Right lobe of liver (tissue), 4 donors: ENCODE measurements around the gene ADAMTSL2.

Source experiments
- POLR2A ChIP-seq: fragments of 450-650 bp; IDR thresholded peaks from one replicate; pipeline ENCODE4 v1.6.1; 2017; ENCODE audit warnings: antibody characterized with exemption, mild to moderate bottlenecking
- TF ChIP-seq, protein P1 (sequence below), 4 donors: fragments of 200-600 bp in 3 of 4; fragments of 450-650 bp in 1 of 4; IDR thresholded peaks; one replicate each; pipeline versions ENCODE4 v1.5.1 to v1.8.0; 2016 to 2022; ENCODE audit warnings: antibody characterized with exemption in 4 of 4, mild to moderate bottlenecking in 2 of 4
- donor health status: DM: no; HTN: no; CAD: no.
- donor health status: DM: no; HTN: no; CAD: no.
- donor health status: DM: no; HTN: yes; CAD: no.

DNA sequence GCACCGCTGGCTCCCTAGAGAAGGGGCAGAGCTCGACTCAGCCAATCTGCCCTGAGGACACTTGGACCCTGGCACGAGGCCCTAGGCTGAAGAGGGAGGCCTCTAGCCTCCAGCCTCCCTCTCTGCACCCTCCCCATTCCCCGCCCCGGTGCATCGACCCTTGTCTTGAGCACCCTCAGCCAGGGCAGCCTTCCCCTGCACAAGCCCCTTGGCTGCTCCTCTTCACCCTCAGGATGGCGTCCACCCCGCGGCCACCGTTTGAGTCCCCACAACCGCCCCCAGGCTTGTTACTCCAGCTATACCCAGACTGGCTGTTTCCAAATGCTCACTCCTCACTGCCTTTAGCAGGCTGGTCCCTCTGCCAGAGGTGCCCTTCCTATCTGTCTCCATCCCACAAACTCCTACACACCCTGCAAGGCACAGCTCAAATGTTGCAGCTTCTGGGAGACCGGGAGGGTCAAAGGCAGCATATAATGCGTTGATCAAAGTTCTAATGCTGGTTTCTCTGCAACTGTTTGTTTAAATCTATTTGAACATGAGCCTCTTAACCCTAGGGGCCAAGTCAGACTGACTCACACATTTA lies 81.2 kb downstream of the ADAMTSL2 start:
- TF ChIP-seq, protein P1, sequence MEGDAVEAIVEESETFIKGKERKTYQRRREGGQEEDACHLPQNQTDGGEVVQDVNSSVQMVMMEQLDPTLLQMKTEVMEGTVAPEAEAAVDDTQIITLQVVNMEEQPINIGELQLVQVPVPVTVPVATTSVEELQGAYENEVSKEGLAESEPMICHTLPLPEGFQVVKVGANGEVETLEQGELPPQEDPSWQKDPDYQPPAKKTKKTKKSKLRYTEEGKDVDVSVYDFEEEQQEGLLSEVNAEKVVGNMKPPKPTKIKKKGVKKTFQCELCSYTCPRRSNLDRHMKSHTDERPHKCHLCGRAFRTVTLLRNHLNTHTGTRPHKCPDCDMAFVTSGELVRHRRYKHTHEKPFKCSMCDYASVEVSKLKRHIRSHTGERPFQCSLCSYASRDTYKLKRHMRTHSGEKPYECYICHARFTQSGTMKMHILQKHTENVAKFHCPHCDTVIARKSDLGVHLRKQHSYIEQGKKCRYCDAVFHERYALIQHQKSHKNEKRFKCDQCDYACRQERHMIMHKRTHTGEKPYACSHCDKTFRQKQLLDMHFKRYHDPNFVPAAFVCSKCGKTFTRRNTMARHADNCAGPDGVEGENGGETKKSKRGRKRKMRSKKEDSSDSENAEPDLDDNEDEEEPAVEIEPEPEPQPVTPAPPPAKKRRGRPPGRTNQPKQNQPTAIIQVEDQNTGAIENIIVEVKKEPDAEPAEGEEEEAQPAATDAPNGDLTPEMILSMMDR (IDR thresholded peaks at IDR 0.05): no peak
- no peak for TF ChIP-seq POLR2A
